Heart left ventricle (tissue), 16 donors: ENCODE results near the gene GPC6. TPM values are rescaled to one million over a fixed set of nuclear protein-coding genes. Genes with fewer than 3 reads are reported as not detected.

Source experiments
- ATAC-seq, 4 donors: fragments of 200-7000 bp; cut with Tn5 transposase; one replicate each; pipeline ENCODE4 v1.9.1; 2020 to 2022; ENCODE audit warnings: moderate library complexity in 4 of 4, mild to moderate bottlenecking in 3 of 4, moderate number of reproducible peaks in 1 of 4
- DNase-seq, 5 donors: peaks; one replicate each; pipeline ENCODE4 v3.0.0-alpha.2; 2020
- H3K27ac ChIP-seq, 12 donors: fragments of 200-600 bp; sonication (generic) in 4 of 12; one replicate each; pipeline versions ENCODE4 v1.5.0 to v1.8.0; 2016 to 2022; ENCODE audit warnings: mild to moderate bottlenecking in 2 of 12
- H3K27me3 ChIP-seq, 9 donors: fragments of 200-600 bp; sonication (generic) in 2 of 9; one replicate each; pipeline versions ENCODE4 v1.5.1 to v1.8.0; 2016 to 2022; ENCODE audit warnings: mild to moderate bottlenecking in 3 of 9
- H3K36me3 ChIP-seq, 9 donors: fragments of 200-600 bp; sonication (generic) in 2 of 9; one replicate each; pipeline versions ENCODE4 v1.5.0 to v1.8.0; 2018 to 2022; ENCODE audit warnings: mild to moderate bottlenecking in 2 of 9
- H3K4me1 ChIP-seq, 12 donors: fragments of 200-600 bp; sonication (generic) in 4 of 12; one replicate each; pipeline versions ENCODE4 v1.5.0 to v1.8.0; 2016 to 2022; ENCODE audit warnings: mild to moderate bottlenecking in 3 of 12
- H3K4me3 ChIP-seq, 12 donors: fragments of 200-600 bp; sonication (generic) in 4 of 12; one replicate each; pipeline versions ENCODE4 v1.5.0 to v1.8.0; 2017 to 2022; ENCODE audit warnings: mild to moderate bottlenecking in 9 of 12, moderate library complexity in 4 of 12
- H3K9me3 ChIP-seq, 12 donors: fragments of 200-600 bp; sonication (generic) in 4 of 12; one replicate each; pipeline versions ENCODE4 v1.5.0 to v1.8.0; 2016 to 2022; ENCODE audit warnings: mild to moderate bottlenecking in 1 of 12
- CTCF ChIP-seq, 12 donors: fragments of 200-600 bp; sonication (generic) in 4 of 12; IDR thresholded peaks; one replicate each; pipeline versions ENCODE4 v1.5.0 to v1.8.0; 2018 to 2022; ENCODE audit warnings: antibody characterized with exemption in 12 of 12, mild to moderate bottlenecking in 5 of 12
- POLR2A ChIP-seq, 2 donors: fragments of 450-650 bp; IDR thresholded peaks; one replicate each; pipeline ENCODE4 v1.6.1; 2017; ENCODE audit warnings: antibody characterized with exemption in 2 of 2, mild to moderate bottlenecking in 2 of 2, moderate library complexity in 2 of 2
- WGBS, 4 donors: extraction: QIAGEN DNeasy Blood & Tissue Kit in 2 of 4; methylation state at CpG; one replicate each; pipeline versions ENCODE4 v1.1.5 to v1.1.7; 2013 to 2018; 5-methylcytosine and 5-hydroxymethylcytosine counted together
- intact Hi-C, 10 donors: fragments of 100-400 bp; cut with DNase I; formaldehyde crosslinking; loops; one replicate each; pipeline versions ENCODE4 v1.11.1 to v1.14.2; 2022
- polyA plus RNA-seq, 2 donors: library from polyadenylated mRNA; stranded (reverse); fragments of 200-250 nt; gene quantifications; one replicate each; pipeline ENCODE4 v1.2.3, GENCODE V29; 2013
- total RNA-seq, 9 donors: library from RNA; depleted of rRNA in 2 of 9; stranded (reverse); fragments of >200 nt in 2 of 9; fragmentation: NEBNext Ultra II Directional in 3 of 9; extraction: Animal tissue kit (Norgen Biotek cat#: 25700) in 3 of 9; gene quantifications; one replicate each; pipeline versions ENCODE4 v1.1.0 to v1.2.4, GENCODE V29; 2016 to 2023
- donor health status: ischemic (EF 13 %, LVEDD 7.1; RV severe dilation, severe dysfunction).
- donor health status: healthy with polysubstance abuse.
- donor health status: DM: no; HTN: yes; CAD: no.
- donor health status: DM: no; HTN: no; CAD: no.
- donor health status: ischemic (EF 25% LVEDD 6.9; RV normal size, moderate dysfunction).
- donor health status: ischemic (EF 25% LVEDD 5.7; RV mildly dilated, moderate dysfunction).
- donor health status: healthy.
- donor health status: DM: yes; HTN: yes; CAD: no.
- donor health status: ischemic (EF 35%, LVEDD 5.7; RV mildly dilated, moderate dysfunction).
- donor health status: nonischemic (EF 11% LVEDD 7.7; RV severe dilation, severe dysfunction).
- donor health status: DM: yes; HTN: yes; CAD: no.
- donor health status: PGD.
- donor health status: ischemic (EF 29% LVEDD 5.4; RV normal size, mild dysfunction).
- donor health status: nonischemic (EF 23%, LVEDD 6.1; RV moderate dilation, normal function).

Gene GPC6
- total and polyA plus RNA-seq, 11 donors = 0.08 to 6.2 (median 2.0) TPM

GRCh38 chr13:93876236-93876635 lies 649.6 kb downstream of the GPC6 start:
- 81 to 88% (median 84%) methylated on average over 3 of the region's 3 CpGs for WGBS, 4 donors
- intact Hi-C loops = no loop called here
- Histone ChIP-seq H3K4me1 (no peaks in the 10 kb centered on the region), H3K9me3 (peaks cover 0 to 10% (median 0%) of the 10 kb centered on the region in 12 donors), H3K4me3 (no peak overlapping the region), H3K27ac (no peak overlapping the region), H3K27me3 (no peaks in the 10 kb centered on the region), H3K36me3 (no peaks in the 10 kb centered on the region)
- ATAC-seq (no peak), DNase-seq (no peak)
- TF ChIP-seq CTCF (IDR thresholded peaks at IDR 0.05) = no peak
- no peak for TF ChIP-seq POLR2A (IDR thresholded peaks at IDR 0.05)

- 67 to 79% (median 77%) methylated on average over 2 of the region's 2 CpGs for WGBS, 4 donors
- H3K9me3 ChIP-seq = peaks cover 0 to 10% (median 0%) of the 10 kb centered on the region in 12 donors
Measured at GRCh38 chr13:93878675-93879074, 652.1 kb downstream of the GPC6 start.

GRCh38 chr13:93881411-93881810 lies 654.8 kb downstream of the GPC6 start:
- ATAC-seq (no peak), DNase-seq (no peak)
- Histone ChIP-seq H3K27ac (no peak overlapping the region), H3K9me3 (peaks cover 0 to 10% (median 0%) of the 10 kb centered on the region in 12 donors), H3K27me3 (no peaks in the 10 kb centered on the region), H3K4me1 (no peaks in the 10 kb centered on the region), H3K4me3 (no peak overlapping the region), H3K36me3 (no peaks in the 10 kb centered on the region)
- 65 to 80% (median 69%) methylated on average over 2 of the region's 2 CpGs for WGBS, 4 donors
- intact Hi-C loops = no loop called here
- TF ChIP-seq POLR2A (IDR thresholded peaks at IDR 0.05) (no peak), CTCF (IDR thresholded peaks at IDR 0.05) (no peak)

More at GRCh38 chr13:93878675-93879074, 652.1 kb downstream of the GPC6 start:
- Histone ChIP-seq H3K27ac (no peak overlapping the region), H3K36me3 (no peaks in the 10 kb centered on the region), H3K27me3 (no peaks in the 10 kb centered on the region), H3K4me3 (no peak overlapping the region), H3K4me1 (no peaks in the 10 kb centered on the region)
- no peak for TF ChIP-seq CTCF (IDR thresholded peaks at IDR 0.05)
- TF ChIP-seq POLR2A (IDR thresholded peaks at IDR 0.05) = no peak
- DNase-seq (no peak), ATAC-seq (no peak)
- intact Hi-C loops = no loop called here

- ATAC-seq = no peak
- intact Hi-C loops = no loop called here
- 57 to 64% (median 60%) methylated on average over 6 of the region's 6 CpGs for WGBS, 4 donors
- H3K4me1 ChIP-seq = no peaks in the 10 kb centered on the region
- no peak for TF ChIP-seq POLR2A (IDR thresholded peaks at IDR 0.05)
- no peak for TF ChIP-seq CTCF (IDR thresholded peaks at IDR 0.05)
- no peaks in the 10 kb centered on the region for H3K36me3 ChIP-seq
- H3K27ac ChIP-seq = no peak overlapping the region
- no peaks in the 10 kb centered on the region for H3K27me3 ChIP-seq
- no peak for DNase-seq
- no peak overlapping the region for H3K4me3 ChIP-seq
- peaks cover 0 to 10% (median 0%) of the 10 kb centered on the region in 12 donors for H3K9me3 ChIP-seq
Measured at GRCh38 chr13:93882086-93882651, 655.6 kb downstream of the GPC6 start.
